Measurements from ENCODE around the gene VPS35.

DNA sequence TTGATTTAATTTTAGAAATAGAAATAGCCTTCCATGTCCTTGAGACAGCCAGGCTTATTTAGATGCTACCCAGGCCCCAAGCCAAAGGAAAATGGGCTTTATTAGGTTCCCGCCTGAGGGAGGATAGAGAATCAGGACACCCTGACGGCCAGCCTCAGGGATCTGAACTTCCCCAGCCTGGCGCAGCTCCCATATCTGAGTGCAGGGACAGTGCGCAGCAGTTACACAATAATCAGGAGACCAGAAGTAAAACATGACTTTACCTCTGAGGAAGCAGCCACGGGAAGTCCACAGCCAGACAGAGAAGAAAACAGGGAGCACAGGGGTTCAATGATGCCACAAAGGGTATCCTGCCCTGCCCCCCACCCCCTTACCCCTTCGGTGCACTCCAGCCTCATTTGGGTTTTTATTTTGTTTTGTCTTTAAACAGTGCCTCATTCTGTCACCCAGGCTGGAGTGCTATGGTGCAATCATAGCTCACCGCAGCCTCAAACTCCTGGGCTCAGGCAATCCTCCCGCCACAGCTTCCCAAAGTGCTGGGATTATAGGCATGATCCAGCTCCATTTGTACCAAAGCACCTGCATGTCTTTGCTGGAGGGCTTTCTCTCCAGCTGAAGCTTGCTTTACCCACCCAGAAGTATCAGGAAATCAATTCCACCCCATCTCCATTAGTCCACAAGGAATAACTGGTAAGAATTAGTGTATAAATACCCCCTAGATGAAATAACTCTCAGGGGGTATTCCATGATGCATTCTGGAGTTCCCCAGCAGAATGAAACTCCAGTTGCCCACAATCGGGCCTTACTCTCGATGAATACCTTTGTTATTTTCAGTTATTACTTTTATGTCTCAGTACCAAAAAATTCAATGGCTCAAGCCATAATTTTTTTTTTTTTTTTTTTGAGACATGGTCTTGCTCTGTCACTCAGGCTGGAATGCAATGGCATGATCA lies 22.4 kb upstream of the VPS35 start:
- TF ChIP-seq, protein P1, sequence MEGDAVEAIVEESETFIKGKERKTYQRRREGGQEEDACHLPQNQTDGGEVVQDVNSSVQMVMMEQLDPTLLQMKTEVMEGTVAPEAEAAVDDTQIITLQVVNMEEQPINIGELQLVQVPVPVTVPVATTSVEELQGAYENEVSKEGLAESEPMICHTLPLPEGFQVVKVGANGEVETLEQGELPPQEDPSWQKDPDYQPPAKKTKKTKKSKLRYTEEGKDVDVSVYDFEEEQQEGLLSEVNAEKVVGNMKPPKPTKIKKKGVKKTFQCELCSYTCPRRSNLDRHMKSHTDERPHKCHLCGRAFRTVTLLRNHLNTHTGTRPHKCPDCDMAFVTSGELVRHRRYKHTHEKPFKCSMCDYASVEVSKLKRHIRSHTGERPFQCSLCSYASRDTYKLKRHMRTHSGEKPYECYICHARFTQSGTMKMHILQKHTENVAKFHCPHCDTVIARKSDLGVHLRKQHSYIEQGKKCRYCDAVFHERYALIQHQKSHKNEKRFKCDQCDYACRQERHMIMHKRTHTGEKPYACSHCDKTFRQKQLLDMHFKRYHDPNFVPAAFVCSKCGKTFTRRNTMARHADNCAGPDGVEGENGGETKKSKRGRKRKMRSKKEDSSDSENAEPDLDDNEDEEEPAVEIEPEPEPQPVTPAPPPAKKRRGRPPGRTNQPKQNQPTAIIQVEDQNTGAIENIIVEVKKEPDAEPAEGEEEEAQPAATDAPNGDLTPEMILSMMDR (IDR thresholded peaks at IDR 0.05), result no peak
- no peak for TF ChIP-seq POLR2AphosphoS5 (IDR thresholded peaks at IDR 0.05)
